Measurements from ENCODE around the gene PRRX2.
A peak's percentile ranks its signal among the peaks of the same experiment; 100 is the strongest.
"Not testable (repeated sequence)": the region's sequence is repeated elsewhere in the genome, so short reads cannot be mapped to it uniquely, and the experiment has no call there.

The PRRX2 gene

DNA sequence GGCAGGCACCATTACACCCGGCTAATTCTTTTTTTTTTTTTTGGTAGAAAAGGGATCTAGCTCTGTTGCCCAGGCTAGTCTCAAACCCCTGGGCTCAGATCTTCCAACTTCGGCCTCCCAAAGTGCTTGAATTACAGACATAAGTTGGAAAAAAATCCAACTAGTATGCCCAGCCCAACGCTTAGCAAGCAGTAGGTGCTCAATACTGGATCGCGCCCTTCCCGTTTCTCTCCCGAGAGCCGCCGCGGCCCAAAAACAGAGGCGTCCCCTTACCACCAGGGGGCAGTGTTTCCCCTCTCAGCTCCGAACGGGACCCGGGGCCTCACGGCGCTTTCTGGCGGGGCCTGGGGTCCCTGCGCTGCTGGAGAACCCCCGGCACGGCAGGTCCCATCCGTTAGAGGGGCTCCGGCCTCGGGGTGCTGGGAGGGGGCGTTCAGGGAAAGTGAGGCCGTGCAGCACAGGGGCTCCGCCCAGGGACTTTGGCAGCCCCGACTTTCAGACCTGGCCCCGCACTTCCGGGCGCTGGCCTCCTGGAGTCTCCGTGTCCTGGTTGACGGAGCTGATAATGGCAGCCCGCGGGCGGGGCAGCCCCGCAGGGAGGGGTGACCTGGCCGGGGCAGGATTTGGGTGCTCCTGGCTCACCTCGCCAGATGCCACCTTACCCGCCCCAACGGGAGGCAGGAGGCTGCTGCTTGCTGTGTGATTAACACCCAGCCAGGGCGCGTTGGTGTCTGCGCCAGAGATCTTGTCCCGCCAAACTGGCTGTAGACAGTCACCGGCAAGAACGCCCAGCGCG lies 72.2 kb downstream of the PRRX2 start:
- DNase-seq (ENCODE audit: low read depth) = peak; percentile 42

DNA sequence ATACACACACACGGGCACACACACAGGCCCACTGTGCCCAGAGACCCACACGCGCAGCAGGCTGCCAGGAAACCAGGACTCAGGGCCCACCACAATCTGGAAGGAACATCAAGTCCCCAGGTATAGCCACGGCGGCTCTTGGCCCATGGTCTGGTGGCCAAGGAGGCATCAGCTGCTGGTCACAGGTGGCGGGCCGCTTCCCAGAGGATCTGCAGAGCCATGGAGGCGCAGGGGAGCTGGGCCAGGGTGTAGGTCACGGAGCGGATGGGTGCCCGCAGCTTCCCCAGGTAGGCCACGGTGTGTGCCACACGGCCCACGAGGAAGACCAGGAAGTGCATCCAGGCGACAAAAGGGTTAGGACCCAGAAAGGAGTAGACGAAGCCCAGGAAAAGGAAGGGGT lies 74.0 kb downstream of the PRRX2 start:
- no peak for DNase-seq (ENCODE audit: low read depth)

- DNase-seq (ENCODE audit: low read depth) = no peak
Observed at GRCh38 chr9:129740174-129740573, 74.7 kb downstream of the PRRX2 start.

- no peak for DNase-seq (ENCODE audit: low read depth)
Observed at GRCh38 chr9:129740666-129741464, 75.4 kb downstream of the PRRX2 start.

DNA sequence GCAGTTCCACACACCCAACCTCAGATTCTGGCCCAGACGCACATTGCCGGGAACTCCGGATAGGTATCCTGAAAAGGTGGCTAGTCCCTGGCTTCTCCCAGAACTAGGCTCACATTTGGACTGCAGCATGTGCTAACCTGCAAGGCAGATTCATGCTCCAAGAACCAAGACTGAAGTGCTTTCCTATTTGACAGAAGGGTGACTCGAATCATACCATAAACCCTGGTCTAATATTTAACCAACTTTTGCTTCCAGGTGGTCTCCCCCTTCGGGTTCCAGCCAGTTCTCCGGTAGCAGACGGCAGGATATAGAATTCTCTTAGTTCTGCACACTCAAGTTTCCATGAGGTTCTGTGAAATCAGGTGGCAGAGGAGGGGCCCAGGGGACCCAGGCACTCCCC lies 79.8 kb downstream of the PRRX2 start:
- no peak for DNase-seq (ENCODE audit: low read depth)

- DNase-seq (ENCODE audit: low read depth) = no peak
Observed at GRCh38 chr9:129746092-129746777, 80.8 kb downstream of the PRRX2 start.

- peak; percentile 34 for DNase-seq (ENCODE audit: low read depth)
Observed at GRCh38 chr9:129748249-129748648, 82.8 kb downstream of the PRRX2 start.

GRCh38 chr9:129749052-129749451 lies 83.6 kb downstream of the PRRX2 start:
- DNase-seq (ENCODE audit: low read depth) = not testable (repeated sequence)

GRCh38 chr9:129749575-129749974 lies 84.1 kb downstream of the PRRX2 start:
- DNase-seq (ENCODE audit: low read depth) = no peak

- DNase-seq (ENCODE audit: low read depth) = peak; percentile 33
Observed at GRCh38 chr9:129750013-129750638, 84.7 kb downstream of the PRRX2 start.

GRCh38 chr9:129751841-129752801 lies 86.7 kb downstream of the PRRX2 start:
- no peak for DNase-seq (ENCODE audit: low read depth)

GRCh38 chr9:129752900-129753729 lies 87.7 kb downstream of the PRRX2 start, which contains the start of gene PTGES:
Gene PTGES (minus strand): TSS chr9:129753042. CDS start chr9:129753012, 30 bp downstream.
- peak; percentile 91 for DNase-seq (ENCODE audit: low read depth)

DNA sequence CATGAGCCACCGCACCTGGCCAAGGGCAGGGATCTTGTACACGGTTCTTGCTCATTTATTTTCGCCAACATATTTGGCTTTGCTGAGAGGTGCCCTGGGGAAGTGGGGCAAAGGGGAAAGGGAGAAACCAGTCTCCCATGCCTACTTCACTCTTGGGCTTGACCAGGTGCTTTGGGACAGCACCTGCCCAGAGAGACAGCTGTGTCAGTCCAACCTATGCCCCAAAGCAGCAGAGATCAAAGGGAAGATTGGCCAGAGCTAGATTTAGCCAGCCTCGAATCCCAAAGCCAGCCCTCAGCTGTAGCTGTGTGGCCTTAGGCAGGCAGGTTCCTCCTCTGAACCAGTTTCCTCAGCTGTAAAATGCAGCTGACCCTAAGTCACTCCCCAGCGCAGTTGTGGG lies 89.7 kb downstream of the PRRX2 start:
- no peak for DNase-seq (ENCODE audit: low read depth)

DNA sequence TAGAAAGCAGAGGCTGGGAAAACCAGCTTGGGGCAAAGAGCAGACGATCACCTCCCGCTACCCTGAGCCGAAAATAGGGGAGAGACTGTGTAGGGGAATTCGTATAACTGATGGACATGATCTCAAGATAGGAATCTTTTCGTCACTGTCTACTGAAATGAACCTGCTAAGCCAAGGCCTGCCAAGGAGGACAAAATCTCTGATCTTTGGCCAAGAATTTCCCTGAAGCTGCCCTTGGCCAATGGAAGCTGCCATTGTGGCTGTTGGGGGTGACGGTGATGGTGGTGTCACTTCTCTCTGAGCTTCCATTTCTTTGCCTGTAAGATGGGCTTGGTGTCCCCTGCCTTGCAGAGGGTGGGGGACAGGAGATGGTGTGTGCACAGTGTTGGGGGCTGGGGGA lies 90.7 kb downstream of the PRRX2 start:
- DNase-seq (ENCODE audit: low read depth) = no peak

GRCh38 chr9:129757045-129757444 lies 91.6 kb downstream of the PRRX2 start:
- no peak for DNase-seq (ENCODE audit: low read depth)

DNA sequence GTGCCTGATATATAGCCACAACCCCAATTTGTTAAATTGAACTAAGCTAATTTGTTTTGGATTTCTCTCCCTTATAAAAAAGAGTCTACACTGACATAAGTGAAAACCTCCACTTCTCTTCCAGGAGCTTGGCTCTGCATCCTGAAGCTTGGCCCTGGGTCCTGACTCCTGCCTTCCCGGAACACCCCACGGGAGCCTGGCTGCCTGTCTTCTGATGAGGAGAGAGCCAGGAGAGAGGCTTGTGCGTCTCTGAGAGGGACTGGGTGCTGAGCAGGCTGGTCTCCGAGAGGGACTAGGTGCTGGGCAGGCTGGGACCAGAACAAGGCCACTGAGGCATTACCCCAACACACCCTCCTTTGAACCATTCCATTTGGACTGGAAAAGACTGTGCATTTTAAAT lies 93.9 kb downstream of the PRRX2 start:
- no peak for DNase-seq (ENCODE audit: low read depth)

DNA sequence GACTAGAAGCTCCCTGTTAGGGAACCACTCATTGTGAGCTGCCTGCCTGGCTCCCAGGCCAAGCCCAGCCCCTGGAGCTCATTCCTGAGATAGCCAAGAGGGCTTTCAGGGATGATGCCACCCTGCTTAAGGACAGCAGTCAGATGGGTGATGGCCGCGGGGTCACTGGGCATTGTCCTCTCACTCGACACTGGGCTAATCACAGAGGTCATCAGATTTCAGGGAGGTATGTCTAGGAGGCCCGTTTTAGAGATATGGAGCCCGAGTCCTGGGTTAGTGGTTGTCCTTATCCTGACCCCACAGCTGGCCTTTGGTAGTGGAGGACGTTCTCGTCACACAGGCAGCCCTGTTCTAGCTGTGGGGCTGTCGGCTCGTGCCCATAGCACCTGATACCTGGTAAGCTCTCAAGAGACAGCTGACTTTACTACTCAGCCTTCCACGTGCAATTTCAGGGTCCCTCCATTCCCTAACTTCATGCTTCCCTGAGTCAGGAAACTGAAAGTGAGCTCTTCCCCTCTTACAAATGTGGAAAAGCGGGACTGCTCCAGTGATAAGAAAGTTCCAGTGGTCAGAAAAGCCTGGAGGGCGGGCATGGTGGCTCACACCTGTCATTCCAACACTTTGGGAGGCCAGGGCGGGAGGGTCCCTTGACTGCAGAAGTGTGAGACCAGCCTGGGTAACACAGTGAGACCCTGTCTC lies 94.5 kb downstream of the PRRX2 start:
- no peak for DNase-seq (ENCODE audit: low read depth)

GRCh38 chr9:129760784-129761183 lies 95.3 kb downstream of the PRRX2 start:
- DNase-seq (ENCODE audit: low read depth) = not testable (repeated sequence)

DNA sequence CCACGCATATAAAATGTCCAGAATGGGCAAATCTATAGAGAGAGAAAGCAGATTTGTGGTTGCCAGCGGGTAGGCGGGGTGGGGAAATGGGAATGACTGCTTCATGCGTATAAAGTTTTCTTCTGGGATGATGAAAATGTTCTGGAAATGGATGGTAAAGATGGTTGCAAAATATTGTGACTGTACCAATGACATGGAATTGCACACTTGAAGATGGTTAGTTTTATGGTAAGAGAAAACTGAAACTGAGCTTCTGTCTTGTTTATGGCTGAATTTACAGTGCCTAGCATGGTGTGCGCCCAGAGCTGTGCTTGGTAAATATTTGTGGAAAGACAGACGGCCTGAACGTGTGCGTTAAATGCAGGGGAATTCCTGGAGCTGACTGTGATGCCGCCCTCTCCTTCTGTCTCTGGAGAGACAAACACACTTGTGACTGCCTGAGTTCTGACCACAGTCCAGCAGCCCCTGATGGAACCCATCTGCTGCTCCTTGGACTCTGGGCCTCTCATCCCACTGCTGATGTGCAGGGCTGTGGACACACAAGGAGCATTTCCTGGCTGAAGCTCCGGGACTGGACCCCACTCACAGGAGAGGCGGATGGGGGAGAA lies 96.0 kb downstream of the PRRX2 start:
- peak; percentile 77 for DNase-seq (ENCODE audit: low read depth)
